ENCODE measurements around the gene LHCGR.
A peak's percentile ranks its signal among the peaks of the same experiment; 100 is the strongest.

The LHCGR gene

GRCh38 chr2:48755473-48755872, at the start of gene LHCGR:
LHCGR (minus strand) TSS chr2:48755724; CDS start chr2:48755671, 53 bp downstream.
- no peaks in the 10 kb centered on the region for H3K27me3 ChIP-seq (ENCODE audit: low read depth)
- no peaks in the 10 kb centered on the region for H3K36me3 ChIP-seq (replicated peaks)
- no peaks in the 10 kb centered on the region for H3K9me3 ChIP-seq
- no peak within 1 kb of the TSS for H3K4me3 ChIP-seq
- in situ Hi-C loops (cut with MboI; ENCODE audit: low sequenced_read_pairs): no loop called here
- H3K4me1 ChIP-seq: peaks cover 18% of the 10 kb centered on the region
- no peak for DNase-seq (ENCODE audit: low spot score in 2 of 2)

- no peaks in the 10 kb centered on the region for H3K36me3 ChIP-seq (replicated peaks)
- DNase-seq (ENCODE audit: low spot score in 2 of 2): no peak
- in situ Hi-C loops (cut with MboI; ENCODE audit: low sequenced_read_pairs): no loop called here
- no peaks in the 10 kb centered on the region for H3K27me3 ChIP-seq (ENCODE audit: low read depth)
- H3K9me3 ChIP-seq: no peaks in the 10 kb centered on the region
- H3K4me1 ChIP-seq: no peaks in the 10 kb centered on the region
- H3K4me3 ChIP-seq: no peak overlapping the region
Observed at GRCh38 chr2:48799601-48800000, 44.1 kb upstream of the LHCGR start.

- H3K4me1 ChIP-seq: no peaks in the 10 kb centered on the region
- no peak overlapping the region for H3K4me3 ChIP-seq
- no peaks in the 10 kb centered on the region for H3K36me3 ChIP-seq (replicated peaks)
- in situ Hi-C loops (cut with MboI; ENCODE audit: low sequenced_read_pairs): no loop called here
- no peak for DNase-seq (ENCODE audit: low spot score in 2 of 2)
- H3K9me3 ChIP-seq: no peaks in the 10 kb centered on the region
- H3K27me3 ChIP-seq (ENCODE audit: low read depth): no peaks in the 10 kb centered on the region
Observed at GRCh38 chr2:48795065-48795464, 39.5 kb upstream of the LHCGR start.

GRCh38 chr2:48793671-48794070, 38.1 kb upstream of the LHCGR start:
- DNase-seq (ENCODE audit: low spot score in 2 of 2): no peak

GRCh38 chr2:48792030-48792429, 36.5 kb upstream of the LHCGR start:
- H3K36me3 ChIP-seq (replicated peaks): no peaks in the 10 kb centered on the region
- peak in 1 of 2 experiments; percentile 14 for DNase-seq (ENCODE audit: low spot score in 2 of 2)
- no peak overlapping the region for H3K4me3 ChIP-seq
- no peaks in the 10 kb centered on the region for H3K9me3 ChIP-seq
- no peaks in the 10 kb centered on the region for H3K4me1 ChIP-seq
- H3K27me3 ChIP-seq (ENCODE audit: low read depth): no peaks in the 10 kb centered on the region
- in situ Hi-C loops (cut with MboI; ENCODE audit: low sequenced_read_pairs): no loop called here

More at GRCh38 chr2:48793671-48794070, 38.1 kb upstream of the LHCGR start:
- Histone ChIP-seq H3K27me3 (ENCODE audit: low read depth) (no peaks in the 10 kb centered on the region), H3K9me3 (no peaks in the 10 kb centered on the region), H3K4me1 (no peaks in the 10 kb centered on the region), H3K4me3 (no peak overlapping the region), H3K36me3 (replicated peaks) (no peaks in the 10 kb centered on the region)
- in situ Hi-C loops (cut with MboI; ENCODE audit: low sequenced_read_pairs): no loop called here

- in situ Hi-C loops (cut with MboI; ENCODE audit: low sequenced_read_pairs): no loop called here
- H3K4me1 ChIP-seq: no peaks in the 10 kb centered on the region
- no peaks in the 10 kb centered on the region for H3K9me3 ChIP-seq
- no peak for DNase-seq (ENCODE audit: low spot score in 2 of 2)
- no peak overlapping the region for H3K4me3 ChIP-seq
- H3K36me3 ChIP-seq (replicated peaks): no peaks in the 10 kb centered on the region
- no peaks in the 10 kb centered on the region for H3K27me3 ChIP-seq (ENCODE audit: low read depth)
Observed at GRCh38 chr2:48790407-48791170, 35.1 kb upstream of the LHCGR start.

- in situ Hi-C loops (cut with MboI; ENCODE audit: low sequenced_read_pairs): no loop called here
- Histone ChIP-seq H3K4me1 (no peaks in the 10 kb centered on the region), H3K27me3 (ENCODE audit: low read depth) (no peaks in the 10 kb centered on the region), H3K36me3 (replicated peaks) (no peaks in the 10 kb centered on the region), H3K4me3 (no peak overlapping the region), H3K9me3 (no peaks in the 10 kb centered on the region)
- DNase-seq (ENCODE audit: low spot score in 2 of 2): no peak
Observed at GRCh38 chr2:48787580-48787979, 32.1 kb upstream of the LHCGR start.

- in situ Hi-C loops (cut with MboI; ENCODE audit: low sequenced_read_pairs): no loop called here
- no peak for DNase-seq (ENCODE audit: low spot score in 2 of 2)
- Histone ChIP-seq H3K4me3 (no peak overlapping the region), H3K9me3 (no peaks in the 10 kb centered on the region), H3K27me3 (ENCODE audit: low read depth) (no peaks in the 10 kb centered on the region), H3K36me3 (replicated peaks) (no peaks in the 10 kb centered on the region), H3K4me1 (peaks cover 8% of the 10 kb centered on the region)
Observed at GRCh38 chr2:48781366-48781765, 25.8 kb upstream of the LHCGR start.

- no peaks in the 10 kb centered on the region for H3K9me3 ChIP-seq
- H3K36me3 ChIP-seq (replicated peaks): no peaks in the 10 kb centered on the region
- no peak overlapping the region for H3K4me3 ChIP-seq
- in situ Hi-C loops (cut with MboI; ENCODE audit: low sequenced_read_pairs): no loop called here
- no peaks in the 10 kb centered on the region for H3K27me3 ChIP-seq (ENCODE audit: low read depth)
- H3K4me1 ChIP-seq: peaks cover 8% of the 10 kb centered on the region
- DNase-seq (ENCODE audit: low spot score in 2 of 2): peak; percentile 79 to 87
Observed at GRCh38 chr2:48779019-48779716, 23.6 kb upstream of the LHCGR start.

GRCh38 chr2:48774251-48774650, 18.7 kb upstream of the LHCGR start:
- Histone ChIP-seq H3K27me3 (ENCODE audit: low read depth) (no peaks in the 10 kb centered on the region), H3K4me3 (no peak overlapping the region), H3K36me3 (replicated peaks) (no peaks in the 10 kb centered on the region), H3K4me1 (peaks cover 5% of the 10 kb centered on the region), H3K9me3 (no peaks in the 10 kb centered on the region)
- no peak for DNase-seq (ENCODE audit: low spot score in 2 of 2)
- in situ Hi-C loops (cut with MboI; ENCODE audit: low sequenced_read_pairs): no loop called here

GRCh38 chr2:48771241-48772014, 15.9 kb upstream of the LHCGR start:
- DNase-seq (ENCODE audit: low spot score in 2 of 2): no peak
- Histone ChIP-seq H3K36me3 (replicated peaks) (no peaks in the 10 kb centered on the region), H3K4me3 (no peak overlapping the region), H3K27me3 (ENCODE audit: low read depth) (no peaks in the 10 kb centered on the region), H3K9me3 (no peaks in the 10 kb centered on the region), H3K4me1 (no peaks in the 10 kb centered on the region)
- in situ Hi-C loops (cut with MboI; ENCODE audit: low sequenced_read_pairs): no loop called here

GRCh38 chr2:48770181-48770580, 14.7 kb upstream of the LHCGR start:
- no peaks in the 10 kb centered on the region for H3K9me3 ChIP-seq
- H3K4me1 ChIP-seq: no peaks in the 10 kb centered on the region
- no peak overlapping the region for H3K4me3 ChIP-seq
- H3K27me3 ChIP-seq (ENCODE audit: low read depth): no peaks in the 10 kb centered on the region
- H3K36me3 ChIP-seq (replicated peaks): no peaks in the 10 kb centered on the region
- no peak for DNase-seq (ENCODE audit: low spot score in 2 of 2)
- in situ Hi-C loops (cut with MboI; ENCODE audit: low sequenced_read_pairs): no loop called here

- no peaks in the 10 kb centered on the region for H3K36me3 ChIP-seq (replicated peaks)
- no peak overlapping the region for H3K4me3 ChIP-seq
- no peaks in the 10 kb centered on the region for H3K27me3 ChIP-seq (ENCODE audit: low read depth)
- in situ Hi-C loops (cut with MboI; ENCODE audit: low sequenced_read_pairs): no loop called here
- H3K4me1 ChIP-seq: no peaks in the 10 kb centered on the region
- H3K9me3 ChIP-seq: no peaks in the 10 kb centered on the region
- no peak for DNase-seq (ENCODE audit: low spot score in 2 of 2)
Observed at GRCh38 chr2:48768669-48769068, 13.1 kb upstream of the LHCGR start.

- no peaks in the 10 kb centered on the region for H3K36me3 ChIP-seq (replicated peaks)
- H3K9me3 ChIP-seq: 0 out of 2 replicates have a peak, but pooled peaks cover 3% of the 10 kb centered on the region
- H3K4me1 ChIP-seq: no peaks in the 10 kb centered on the region
- DNase-seq (ENCODE audit: low spot score in 2 of 2): peak in 1 of 2 experiments; percentile 22
- H3K27me3 ChIP-seq (ENCODE audit: low read depth): no peaks in the 10 kb centered on the region
- no peak overlapping the region for H3K4me3 ChIP-seq
- in situ Hi-C loops (cut with MboI; ENCODE audit: low sequenced_read_pairs): no loop called here
Observed at GRCh38 chr2:48767330-48767729, 11.8 kb upstream of the LHCGR start.

Data from HAP-1 (cell line).